Measurements from ENCODE around the gene SPRYD3.

DNA sequence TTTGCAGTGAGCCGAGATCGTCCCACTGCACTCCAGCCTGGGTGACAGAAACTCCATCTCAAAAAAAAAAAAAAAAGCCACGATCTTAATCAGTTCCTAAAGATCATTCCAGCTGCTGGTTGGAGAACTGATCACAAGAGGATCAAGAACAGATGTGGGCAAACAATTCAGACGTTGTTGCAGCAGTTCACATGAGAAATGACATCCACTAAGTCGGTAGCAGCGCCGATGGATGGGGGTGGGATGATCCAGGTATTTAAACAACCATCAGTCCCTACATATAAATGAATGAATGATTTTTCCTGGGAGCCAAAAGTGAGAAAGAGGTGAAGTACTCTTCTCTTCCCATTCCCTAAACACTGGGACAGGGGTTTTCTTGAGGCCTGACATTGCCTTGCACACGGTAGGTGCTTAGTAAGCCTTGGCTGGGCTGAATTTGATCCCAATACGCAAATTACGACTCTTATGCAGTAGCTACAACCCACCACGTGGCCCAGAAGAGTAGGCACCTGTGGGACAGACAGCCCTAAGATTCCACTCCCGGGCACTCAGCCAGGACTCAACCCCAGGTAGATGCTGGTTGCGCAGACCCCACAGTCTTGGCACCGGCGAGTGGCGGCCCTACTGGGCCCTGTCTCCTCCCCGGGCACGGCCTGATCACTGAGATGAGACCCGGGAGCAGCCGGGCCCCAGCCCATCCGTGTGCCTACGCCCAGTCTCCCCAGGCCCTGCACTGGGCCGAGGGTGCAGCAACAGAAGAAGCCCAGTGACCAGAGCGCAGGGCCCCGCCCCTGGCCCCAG is 565 bp downstream of the SPRYD3 start:
- TF ChIP-seq POLR2A (IDR thresholded peaks at IDR 0.05), result no peak
- TF ChIP-seq, protein P1, sequence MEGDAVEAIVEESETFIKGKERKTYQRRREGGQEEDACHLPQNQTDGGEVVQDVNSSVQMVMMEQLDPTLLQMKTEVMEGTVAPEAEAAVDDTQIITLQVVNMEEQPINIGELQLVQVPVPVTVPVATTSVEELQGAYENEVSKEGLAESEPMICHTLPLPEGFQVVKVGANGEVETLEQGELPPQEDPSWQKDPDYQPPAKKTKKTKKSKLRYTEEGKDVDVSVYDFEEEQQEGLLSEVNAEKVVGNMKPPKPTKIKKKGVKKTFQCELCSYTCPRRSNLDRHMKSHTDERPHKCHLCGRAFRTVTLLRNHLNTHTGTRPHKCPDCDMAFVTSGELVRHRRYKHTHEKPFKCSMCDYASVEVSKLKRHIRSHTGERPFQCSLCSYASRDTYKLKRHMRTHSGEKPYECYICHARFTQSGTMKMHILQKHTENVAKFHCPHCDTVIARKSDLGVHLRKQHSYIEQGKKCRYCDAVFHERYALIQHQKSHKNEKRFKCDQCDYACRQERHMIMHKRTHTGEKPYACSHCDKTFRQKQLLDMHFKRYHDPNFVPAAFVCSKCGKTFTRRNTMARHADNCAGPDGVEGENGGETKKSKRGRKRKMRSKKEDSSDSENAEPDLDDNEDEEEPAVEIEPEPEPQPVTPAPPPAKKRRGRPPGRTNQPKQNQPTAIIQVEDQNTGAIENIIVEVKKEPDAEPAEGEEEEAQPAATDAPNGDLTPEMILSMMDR (IDR thresholded peaks at IDR 0.05), result peak in 1 of 3 donors; percentile 25
- no peak for TF ChIP-seq EP300 (IDR thresholded peaks at IDR 0.05)

Measured in ovary (tissue), 3 donors.